NCI-H82 treated with DMSO at 0.1 percent for 48 hours (cell line): ENCODE data around the gene SPECC1L.

Experiments
- DNase-seq: peaks from one replicate; lab custom pipeline; 2025; ENCODE audit not compliant: unreplicated experiment; lab: John Stamatoyannopoulos, UW

Gene SPECC1L

DNA sequence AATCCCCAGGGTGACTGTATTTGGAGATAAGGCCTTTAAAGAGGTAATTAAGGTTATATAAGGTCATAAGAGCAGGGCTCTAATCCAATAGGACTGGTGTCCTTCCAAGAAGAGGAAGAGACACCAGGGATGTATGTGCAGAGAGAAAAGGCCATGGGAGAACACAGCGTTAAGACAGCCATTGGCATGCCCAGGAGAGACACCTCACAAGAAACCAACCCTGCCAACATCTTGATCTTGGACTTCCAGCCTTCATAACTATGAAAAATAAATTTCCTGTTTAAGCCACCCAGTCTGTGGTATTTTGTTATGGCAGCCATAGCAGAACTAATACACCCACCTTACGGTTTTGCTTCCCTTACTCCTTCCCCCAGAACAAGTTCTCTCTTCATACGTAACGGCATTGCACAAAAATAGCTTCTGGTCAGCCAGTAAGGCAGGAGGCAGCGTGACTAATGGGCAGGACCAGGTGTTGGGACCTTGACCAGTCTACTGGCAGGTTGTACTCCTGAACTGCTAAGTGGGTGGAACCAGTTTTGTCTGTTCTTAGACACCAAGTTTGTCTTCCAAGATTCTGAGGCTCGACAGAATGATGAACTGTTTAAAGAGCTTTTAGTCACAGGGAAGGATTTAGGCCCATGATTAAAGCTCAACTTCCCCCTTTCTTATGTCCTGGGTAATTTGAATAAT is 192.6 kb downstream of the SPECC1L start:
- no peak for DNase-seq

DNA sequence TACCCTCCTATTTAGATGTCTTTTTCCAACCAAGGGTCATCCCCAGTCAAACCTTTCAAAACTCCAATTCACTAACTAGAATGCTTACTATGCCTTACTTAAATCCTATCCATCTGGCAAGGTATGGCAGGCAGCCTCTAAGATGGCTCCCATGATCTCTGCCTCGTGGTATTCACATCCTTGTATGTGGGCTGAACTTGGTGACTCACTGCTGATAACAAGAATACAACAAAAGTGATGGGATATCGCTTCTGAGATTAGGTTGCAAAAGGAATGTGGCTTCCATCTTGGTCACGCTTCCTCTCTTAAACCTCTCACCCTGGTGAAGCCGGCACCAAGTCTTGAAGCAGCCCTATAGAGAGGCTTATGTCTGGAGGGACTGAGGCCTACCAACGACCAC is 194.9 kb downstream of the SPECC1L start:
- no peak for DNase-seq

DNA sequence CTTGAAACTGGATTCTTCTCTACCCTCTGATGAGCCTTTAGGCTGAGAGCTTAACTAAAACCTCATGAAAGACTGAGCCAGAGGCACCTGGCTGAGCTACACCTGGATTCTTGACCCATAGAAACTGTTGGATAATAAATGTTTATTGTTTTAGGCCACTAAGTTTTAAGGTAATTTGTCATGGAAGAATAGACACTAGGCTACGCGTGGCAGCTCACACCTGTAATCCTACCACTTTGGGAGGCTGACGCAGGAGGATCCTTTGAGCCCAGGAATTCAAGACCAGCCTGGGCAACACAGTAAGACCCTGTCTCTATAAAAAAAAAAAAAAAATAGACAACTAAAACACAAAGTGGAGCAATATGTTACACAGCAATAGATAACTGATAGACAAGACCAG is 195.3 kb downstream of the SPECC1L start:
- no peak for DNase-seq

DNA sequence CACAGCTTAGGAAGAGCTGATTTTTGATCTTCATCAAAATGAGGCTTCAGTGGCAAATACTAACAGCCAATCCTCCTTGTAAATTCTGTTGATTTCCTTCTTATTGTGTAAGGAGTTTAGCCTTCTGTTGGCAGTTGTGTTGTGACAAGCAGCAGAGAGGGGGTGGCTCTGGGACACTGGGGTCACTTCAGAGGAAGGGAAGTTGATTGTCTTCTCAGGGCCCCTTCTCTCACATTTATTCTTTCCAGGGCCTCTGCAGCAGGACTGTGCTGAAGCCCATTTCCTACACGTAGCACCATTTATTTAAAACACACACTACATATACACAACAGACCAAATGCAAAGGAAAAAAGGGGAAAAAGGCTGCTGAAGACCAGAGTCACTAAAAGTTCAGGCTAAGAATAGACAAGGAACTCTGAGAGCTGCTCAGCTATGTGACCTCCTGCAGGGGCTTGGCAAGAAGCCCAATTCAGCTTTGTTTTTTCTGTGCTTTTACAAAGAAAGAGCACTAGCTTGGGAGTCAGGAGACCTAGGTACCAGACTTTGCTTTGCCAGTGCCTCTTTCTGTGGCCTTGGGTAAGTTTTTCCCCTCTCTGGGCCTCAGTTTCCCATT is 196.2 kb downstream of the SPECC1L start:
- DNase-seq, result no peak

DNA sequence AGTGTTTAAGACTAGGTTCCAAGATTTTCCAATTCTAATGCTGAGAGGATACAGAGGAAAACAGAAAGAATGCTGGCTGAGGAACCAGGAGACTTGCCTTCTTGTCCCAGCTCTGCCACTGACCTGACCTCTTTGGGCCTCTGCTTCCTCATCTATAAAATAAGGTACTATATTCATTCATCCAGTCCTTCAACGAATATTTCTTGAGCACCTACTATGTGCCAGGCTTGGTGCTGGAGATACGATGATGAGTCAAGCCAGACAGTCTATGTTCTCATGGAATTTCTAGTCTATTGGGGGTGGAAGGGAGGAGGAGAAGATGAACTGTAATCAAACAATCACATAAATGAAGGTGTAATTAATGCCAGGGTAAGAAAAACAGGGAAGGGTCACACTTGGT is 196.7 kb downstream of the SPECC1L start:
- no peak for DNase-seq
